HG03571 (cell line): ENCODE results near the gene CCDC169.
"Not testable (repeated sequence)": the region's sequence is repeated elsewhere in the genome, so short reads cannot be mapped to it uniquely, and the experiment has no call there.

Experiments
- ATAC-seq: cut with Tn5 transposase; IDR thresholded peaks from one replicate; pipeline ENCODE4 v1.9.1; 2021; ENCODE audit not compliant: unreplicated experiment

Gene CCDC169

DNA sequence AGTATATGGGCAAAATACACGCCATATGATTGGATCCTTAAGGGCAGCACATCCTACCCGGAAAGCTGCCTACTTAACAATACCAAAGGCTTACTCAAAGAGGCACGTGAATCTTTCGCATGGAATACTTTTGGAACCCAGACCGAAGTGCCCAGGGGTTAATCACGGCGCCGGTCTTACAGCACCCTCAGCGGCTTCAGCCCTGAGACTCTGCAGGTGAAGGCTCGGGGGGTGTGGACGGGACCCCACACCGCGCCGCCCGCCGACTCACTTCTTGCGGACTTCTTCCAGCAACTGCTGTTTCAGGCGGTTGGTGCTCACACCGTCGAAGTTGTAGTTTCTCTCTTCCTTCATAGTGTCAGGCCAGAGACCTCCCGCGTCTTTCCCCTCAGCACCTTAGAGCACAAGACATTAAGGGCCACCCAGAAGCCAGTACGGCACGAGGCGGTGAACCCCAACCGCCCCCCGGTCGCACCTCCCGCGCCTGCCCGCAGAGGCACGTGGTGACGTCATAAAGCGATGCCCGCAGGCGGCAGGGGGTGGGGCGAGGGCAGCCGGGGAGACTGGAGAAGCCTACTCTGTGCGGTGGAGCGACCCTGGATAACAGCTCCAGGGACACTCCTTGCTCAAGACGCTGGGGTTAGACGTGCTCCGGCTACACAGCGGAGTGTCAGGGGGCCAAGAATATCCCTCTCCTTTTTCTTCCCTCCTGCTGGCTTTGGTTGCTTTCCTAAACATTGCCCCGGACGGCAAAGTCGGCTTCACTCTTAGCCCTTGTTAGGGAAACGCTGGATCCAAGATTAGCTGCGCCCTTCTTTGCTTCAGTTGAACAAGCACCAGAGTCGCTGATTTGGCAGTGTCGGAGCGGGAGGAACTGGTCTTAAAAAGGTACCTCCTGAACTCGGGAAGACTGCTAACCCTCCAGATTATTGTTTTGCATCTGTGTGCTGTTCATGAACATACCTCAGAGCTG lies at the start of gene CCDC169:
TSS of gene CCDC169 (minus strand) at position 449 of the 973 bp plus-strand sequence. CDS start at position 354, 95 bp downstream.
- ATAC-seq: peak; percentile 74

DNA sequence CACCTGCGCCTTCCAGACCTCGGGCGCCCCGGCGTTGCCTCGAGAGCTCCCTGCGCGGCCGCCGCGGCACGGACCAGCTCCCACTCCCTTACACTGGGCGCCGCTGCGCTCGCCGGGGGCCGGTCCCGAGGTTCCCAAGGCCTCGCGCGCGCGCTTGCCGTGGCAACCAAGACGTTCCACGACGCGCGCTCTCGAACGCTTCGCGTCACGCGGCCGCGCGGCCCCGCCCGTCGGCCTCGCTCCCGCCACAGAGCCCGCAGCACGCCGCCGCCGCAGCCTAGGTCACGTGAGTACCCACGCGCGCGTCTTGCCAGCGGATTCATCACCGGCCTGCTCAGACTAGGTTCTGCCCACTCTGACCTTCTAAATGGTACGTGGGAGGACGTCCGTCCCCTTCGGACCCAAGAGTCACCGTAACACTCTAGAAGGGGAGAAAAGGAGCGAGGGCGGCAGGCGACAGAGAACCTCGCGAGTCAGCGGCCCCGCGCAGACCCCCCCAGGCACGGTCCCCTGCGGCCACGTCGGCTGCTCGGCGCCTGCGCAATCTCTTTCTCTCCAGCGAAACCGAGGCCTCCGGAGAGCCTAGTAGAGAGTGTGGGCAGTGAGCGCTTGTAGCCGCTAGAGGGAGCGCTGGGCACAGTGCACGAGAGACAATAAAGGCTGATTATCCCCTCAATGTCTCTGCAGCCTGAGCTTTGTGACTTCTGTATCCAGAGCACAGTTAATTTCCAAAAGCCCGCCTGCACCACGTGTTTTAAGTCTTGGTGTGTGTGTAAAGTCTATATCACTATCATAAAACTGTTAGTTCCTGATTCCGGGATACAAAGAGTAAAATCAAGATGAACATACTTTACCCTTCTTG lies 48.8 kb upstream of the CCDC169 start, which contains the start of gene SPART:
TSS of gene SPART (minus strand) at position 173 of the 862 bp plus-strand sequence. CDS start 10,564 bp downstream, outside the sequence.
- peak; percentile 93 for ATAC-seq

DNA sequence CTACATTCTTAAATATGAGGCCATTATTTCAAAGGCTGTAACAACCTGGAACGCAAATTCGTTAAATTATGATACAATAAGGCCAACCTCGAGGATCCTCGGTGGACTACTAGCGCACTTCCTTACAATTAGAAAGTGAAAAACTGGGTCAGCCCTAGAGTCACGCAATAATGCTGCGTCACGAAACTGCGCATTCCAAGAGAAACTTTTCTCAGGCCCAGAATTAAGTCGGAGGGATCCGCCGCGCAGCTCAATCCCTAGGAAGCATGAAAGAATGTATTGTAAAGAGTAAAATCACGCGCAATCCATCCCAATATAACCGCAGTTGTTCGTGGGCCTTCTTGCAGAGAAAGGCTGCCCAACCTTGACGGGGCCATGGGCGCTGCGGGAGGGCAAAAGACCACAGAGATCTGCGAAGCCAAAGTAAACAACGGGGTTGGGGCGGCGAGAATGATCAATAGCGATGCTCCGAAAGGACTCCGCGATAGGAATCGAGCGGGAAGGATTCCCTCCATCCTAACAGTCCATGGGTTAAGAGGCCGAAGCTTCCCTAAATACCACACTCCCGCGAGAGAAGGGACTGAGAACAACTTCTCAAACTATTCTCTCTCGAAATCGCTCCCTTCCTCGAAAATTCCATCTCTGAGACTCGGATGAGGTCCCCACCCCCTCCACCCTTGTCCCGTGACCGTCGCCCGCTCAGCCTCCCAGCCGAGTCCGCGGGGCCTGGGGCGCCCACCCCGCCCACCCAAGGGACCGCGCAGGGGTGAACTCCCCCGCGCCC lies 48.0 kb upstream of the CCDC169 start:
- ATAC-seq: peak; percentile 36

DNA sequence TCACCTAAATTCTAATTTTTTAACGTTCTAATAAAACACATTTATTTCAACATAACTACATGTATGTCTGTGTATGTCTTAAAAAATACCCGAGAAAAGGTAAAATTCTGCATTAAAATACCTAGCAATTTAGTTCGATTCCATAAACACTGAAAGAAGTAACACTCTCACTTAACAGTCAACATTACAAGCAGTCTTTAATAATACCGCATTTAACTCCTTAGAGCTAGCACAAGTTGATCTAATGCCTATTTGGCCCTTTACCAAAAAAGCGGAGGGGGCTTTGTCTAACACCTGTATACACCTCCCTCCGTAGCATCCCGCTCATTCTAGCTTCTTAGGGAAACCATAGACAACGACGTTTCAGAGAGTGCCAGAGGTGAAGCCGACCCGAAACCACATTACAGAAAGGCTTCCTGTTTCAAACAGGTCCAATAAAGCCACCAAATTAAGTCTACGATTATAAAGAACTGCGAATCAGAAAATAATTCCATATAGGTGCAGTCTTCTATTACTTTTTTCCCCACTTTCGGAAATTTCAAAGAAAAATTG lies 47.3 kb upstream of the CCDC169 start:
- peak; percentile 11 for ATAC-seq

DNA sequence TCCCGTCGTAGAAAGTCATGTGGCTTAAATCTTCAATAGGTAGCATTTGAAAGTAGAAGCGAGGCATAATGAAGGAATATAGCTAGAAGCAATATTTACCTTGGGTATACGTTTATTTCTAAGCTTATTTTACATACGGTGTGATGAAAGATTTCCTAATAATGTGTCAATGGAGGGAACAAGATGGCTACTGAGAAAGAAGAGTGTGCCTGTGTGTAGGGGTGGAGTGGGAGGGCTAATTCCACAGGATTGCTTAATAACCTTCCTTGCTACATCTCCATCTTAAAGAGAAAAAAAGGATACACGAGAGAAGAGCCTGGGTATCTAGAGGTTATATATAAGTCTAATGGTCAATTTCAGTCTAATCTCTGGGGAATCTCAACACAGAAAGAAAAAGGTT lies 46.6 kb upstream of the CCDC169 start:
- no peak for ATAC-seq

DNA sequence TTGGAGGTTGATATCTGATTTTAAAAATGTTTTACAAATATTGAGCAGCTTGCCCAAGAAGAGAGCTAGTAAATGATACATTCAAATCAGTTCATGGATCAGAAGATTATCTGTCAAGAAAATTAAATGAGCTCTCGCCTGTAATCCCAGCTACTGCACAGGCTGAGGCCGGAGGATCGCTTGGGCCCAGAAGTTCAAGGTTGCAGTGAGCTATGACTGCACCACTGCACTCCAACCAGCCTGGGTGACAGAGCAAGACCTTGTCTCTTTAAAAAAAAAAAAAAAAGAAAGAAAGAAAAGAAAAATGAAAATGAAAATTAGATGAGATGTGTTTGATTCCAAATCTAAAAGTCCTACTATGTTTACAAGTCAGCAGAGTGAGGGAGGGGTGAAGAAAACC lies 46.2 kb upstream of the CCDC169 start:
- no peak for ATAC-seq

DNA sequence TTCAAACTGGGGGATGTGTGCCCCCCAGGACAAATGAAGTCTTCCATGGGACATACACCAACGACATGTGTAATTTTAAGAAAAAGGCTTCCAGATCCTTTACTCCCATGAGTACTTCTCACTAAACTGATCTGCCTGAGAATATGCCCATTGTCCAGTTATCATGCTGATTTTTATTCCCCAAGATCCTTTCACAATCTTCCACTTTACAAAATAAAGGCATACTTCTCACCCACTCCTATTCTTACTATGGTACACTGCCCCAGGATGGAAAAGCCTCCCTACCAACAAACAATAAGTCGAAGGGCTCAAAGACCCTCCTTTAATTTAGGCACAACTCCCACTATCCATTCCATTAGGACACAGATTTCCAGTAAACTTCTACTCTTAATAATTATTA lies 45.1 kb upstream of the CCDC169 start:
- ATAC-seq: no peak

DNA sequence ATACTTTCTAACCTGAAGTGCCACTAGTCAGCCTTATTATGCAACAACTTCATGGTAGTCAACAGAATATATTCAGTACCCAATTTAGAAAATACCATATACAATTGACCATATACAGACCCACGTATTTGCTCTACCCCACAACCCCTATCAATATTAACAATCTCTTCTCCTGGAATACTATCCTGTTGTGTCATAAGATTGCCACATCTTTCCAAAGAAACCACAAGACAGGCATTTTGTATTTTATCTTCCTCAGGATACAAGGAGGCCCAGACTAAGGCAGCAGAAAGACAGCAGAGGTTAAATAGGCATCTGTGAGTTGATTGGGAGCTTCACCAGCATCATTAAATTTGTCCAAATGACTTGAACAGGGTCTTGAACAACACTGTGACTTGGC lies 44.1 kb upstream of the CCDC169 start:
- no peak for ATAC-seq

DNA sequence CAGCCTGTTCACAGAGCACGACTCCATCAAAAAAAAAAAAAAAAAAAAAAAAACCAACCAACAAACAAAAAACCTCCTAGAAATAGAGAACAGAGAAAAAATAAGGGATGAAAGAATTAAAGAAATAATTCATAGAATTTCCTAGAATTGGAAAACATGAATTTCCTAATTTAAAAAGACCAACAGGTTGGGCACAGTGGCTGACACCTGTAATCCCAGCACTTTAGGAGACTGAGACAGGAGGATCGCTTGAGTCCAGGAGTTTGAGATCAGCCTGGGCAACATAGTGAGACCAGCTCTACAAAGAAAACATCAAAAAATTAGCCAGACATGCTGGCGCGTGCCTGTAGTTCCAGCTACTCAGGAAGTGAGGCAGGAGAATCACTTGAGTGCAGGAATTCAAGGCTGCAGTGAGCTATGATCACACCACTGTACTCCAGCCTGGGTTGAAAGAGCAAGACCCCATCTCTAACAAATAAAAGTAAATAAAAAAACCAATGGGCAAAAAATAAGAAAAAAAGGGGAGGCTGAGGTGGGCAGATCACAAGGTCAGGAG lies 42.1 kb upstream of the CCDC169 start:
- no peak for ATAC-seq

DNA sequence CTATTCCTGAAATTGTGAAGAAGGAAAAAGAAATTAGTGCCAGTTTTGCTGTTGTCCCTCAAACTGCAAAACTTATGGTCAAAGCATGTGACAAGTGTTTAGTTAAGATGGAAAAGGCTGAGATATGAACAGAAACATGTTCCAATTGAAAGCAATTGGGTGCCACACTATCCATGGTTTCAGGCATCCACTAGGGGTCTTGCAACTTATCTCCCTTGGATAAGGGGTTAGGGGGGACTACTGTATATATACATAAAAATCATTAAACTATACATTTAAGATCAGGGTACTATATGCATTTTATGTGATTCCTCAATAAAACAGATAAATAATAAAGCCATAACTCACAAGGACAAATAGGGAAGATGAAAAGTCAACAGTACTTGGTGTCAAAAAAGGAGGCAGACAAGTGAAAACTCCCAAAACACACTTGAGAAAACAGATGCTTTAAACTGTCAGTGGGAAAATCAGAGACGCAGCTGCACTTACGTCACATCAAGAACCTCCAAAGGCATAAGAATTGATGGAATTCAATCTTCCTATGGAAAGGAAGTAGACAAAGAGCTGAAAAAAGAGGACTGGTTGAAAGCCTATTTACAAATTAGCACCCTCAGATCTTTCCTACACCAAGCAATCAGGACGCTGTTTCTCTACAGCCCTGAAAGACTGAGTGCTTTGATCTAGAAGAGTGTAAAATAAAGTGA lies 40.5 kb upstream of the CCDC169 start:
- ATAC-seq: no peak

DNA sequence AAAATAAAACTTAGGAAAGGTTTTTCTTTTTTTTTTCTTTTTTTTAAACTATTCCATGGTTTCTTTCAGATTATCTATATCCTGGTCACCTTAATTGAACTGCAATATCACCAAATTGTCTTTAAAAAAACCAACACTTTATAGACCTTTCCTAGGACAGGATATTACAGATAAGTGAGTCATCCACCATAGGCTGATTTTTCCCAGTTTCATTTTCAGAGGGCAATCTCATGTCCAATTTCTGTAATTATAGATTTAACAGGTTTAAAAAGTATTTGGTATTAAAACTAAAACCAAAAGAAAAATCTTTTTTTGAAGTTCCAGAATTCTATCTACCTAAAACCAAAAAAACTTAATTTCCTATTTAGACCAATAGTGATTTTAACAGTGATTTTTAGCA lies 35.4 kb upstream of the CCDC169 start:
- ATAC-seq: no peak

DNA sequence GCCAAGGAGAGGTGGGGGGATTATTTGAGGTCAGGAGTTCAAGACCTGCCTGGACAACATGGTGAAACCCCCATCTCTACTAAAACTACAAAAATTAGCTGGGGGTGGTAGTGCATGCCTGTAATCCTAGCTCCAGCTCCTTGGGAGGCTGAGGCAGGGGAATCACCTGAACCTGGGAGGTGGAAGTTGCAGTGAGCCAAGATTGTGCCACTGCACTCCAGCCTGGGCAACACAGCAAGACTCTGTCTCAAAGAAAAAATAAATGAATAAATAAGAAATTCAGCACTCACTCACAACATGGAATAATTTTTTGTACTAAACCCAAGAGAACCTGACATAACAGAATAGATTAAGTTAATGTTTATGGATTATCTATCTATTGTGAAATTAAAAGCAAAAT lies 34.6 kb upstream of the CCDC169 start:
- ATAC-seq: not testable (repeated sequence)

DNA sequence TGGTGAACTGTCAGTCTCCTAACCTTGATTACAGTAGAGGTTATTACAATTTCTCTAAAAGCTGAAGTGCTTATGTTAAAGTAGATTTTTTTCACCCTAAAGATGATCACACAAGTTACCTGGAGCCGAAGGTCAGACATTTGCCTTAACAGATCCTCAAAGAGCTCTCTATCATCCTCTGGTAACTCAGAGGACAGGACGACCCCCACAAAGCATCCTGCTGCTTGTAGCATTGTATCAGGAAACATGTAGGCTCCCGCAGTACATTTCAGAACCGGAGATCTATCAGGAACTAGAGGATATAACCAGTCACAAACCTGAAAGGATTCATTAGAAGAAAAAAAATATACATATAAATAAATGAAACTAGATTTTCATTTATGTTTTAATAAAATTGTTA lies 33.7 kb upstream of the CCDC169 start:
- ATAC-seq: no peak

DNA sequence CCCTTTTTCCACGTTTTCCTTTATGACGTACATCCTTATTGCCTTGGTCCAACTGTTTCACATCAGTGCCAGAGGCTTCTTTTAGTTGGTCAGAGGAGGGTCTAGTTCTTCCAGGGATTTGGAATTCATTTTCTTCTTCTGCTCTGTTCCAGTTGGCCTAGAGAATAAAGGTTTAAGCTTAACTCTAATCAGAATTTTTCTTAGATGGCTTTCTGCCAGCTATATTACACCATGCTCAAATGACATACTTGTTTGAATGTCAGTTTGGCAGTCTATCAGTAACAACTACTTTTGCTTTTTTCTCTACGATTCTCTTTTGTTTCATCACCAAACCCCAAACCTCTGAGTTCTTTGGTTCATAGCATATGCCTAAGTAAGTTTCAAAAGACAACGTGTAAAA lies 31.7 kb upstream of the CCDC169 start:
- ATAC-seq: no peak

DNA sequence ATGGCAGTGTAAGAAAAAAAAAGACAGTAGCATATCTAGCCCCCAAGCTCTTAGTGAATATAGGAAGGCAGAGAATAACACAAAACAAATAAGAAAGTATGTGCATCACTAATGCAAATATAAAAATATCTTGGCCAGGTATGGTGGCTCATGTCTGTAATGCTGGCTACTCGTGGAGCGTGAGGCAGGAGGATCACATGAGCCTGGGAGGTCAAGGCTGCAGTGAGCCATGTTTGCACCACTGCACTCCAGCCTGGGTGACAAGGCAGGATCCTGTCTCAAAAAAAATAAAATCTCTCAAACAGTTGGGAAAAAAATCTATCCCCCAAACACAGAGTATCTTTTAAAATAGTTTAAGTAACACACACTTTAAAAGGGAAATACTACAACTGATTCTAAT lies 31.2 kb upstream of the CCDC169 start:
- ATAC-seq: no peak

DNA sequence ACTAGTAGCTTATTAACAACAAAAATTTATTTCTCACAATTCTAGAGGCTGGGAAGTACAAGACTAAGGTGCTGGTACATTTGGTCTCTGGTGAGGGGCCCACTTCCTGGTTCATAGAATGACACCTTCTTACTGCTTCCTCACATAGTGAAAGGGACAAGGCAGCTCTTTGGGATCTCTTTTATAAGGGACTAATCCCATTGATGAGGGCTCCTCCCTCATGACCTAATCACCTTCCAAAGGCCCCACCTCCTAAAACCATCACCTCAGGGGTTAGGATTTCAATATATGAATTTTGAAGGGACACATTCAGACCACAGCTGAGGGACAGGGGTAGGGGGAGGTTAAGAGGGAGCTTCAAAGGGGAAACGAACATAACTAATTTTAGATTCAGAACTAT lies 28.3 kb upstream of the CCDC169 start:
- no peak for ATAC-seq

DNA sequence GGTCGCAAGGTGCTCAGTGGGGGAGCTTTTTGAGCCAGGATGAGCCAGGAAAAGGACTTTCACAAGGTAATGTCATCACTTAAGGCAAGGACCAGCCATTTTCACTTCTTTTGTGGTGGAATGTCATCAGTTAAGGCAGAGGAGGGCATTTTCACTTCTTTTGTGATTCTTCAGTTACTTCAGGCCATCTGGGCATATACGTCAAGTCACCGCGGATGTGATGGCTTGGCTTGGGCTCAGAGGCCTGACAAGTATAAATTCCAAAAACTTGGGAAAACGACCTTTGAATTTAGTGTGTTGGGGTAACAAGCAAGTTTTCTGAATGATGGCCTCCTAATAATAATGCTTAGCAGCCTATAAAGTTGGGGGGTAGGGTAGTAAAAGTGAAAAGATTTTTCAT lies 27.3 kb upstream of the CCDC169 start:
- not testable (repeated sequence) for ATAC-seq

DNA sequence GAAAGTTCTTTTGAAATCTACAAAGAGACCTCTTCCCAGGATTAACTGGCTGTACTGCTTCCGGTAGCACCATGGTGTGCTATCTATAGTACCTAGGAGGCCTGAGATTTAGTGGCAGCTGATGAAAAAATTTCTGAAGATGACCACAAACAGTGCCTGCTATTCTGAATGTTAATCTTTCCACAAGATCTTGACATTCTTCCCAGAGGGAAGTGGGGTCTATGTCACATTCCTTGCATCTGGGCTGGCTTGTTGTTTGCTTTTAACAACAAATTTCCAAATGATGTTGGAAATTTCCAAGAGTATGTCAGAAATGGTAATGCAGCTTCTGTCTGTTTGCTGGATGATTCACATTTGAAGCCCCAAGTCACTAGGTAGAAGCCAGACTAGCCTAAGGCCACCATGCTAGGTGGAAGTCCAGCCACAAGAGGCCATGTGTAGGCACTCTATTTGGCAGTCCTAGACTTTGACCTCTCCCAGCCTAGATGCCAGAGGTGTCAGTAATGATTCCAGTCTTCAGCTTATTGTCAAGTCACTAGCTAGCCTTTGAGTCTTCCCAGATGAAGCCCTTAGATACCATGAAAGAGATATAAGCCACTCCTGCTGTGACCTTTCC lies 26.4 kb upstream of the CCDC169 start:
- ATAC-seq: no peak

DNA sequence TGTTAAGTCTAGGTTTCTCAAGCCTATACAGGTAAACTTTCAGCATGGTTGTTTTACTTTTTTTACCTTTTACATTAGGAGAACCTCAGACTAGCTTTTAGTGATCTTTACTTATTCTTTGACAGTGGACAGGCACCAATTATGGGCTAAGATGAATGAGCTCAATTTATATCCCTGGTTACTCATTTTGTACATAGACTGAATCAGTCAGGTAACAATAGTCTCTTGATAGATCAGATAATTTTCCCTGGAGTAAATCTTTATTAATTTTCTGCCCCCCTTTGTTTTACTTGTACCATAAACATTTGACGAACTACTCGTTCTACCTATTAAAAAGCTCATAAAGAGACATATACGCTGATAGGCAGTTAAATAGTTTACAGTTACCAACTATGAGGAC lies 25.8 kb upstream of the CCDC169 start:
- ATAC-seq: no peak
